GM21381 (cell line): ENCODE data around the gene PGAP6.
"Not testable (repeated sequence)": the region's sequence is repeated elsewhere in the genome, so short reads cannot be mapped to it uniquely, and the experiment has no call there.

Source experiments
- ATAC-seq: cut with Tn5 transposase; IDR thresholded peaks from one replicate; pipeline ENCODE4 v1.9.1; 2021; ENCODE audit warnings: mild to moderate bottlenecking, moderate library complexity; ENCODE audit not compliant: unreplicated experiment

PGAP6 gene

GRCh38 chr16:379961-380761, 1.6 kb downstream of the PGAP6 start:
- no peak for ATAC-seq

- ATAC-seq: no peak
Observed at GRCh38 chr16:379183-379960, 2.4 kb downstream of the PGAP6 start.

- ATAC-seq: no peak
Observed at GRCh38 chr16:378821-379182, 3.0 kb downstream of the PGAP6 start.

- not testable (repeated sequence) for ATAC-seq
Observed at GRCh38 chr16:378113-378820, 3.5 kb downstream of the PGAP6 start.

- no peak for ATAC-seq
Observed at GRCh38 chr16:377419-377951, 4.3 kb downstream of the PGAP6 start.

GRCh38 chr16:376817-377418, 4.9 kb downstream of the PGAP6 start:
- ATAC-seq: no peak

GRCh38 chr16:375927-376816, 5.6 kb downstream of the PGAP6 start:
- no peak for ATAC-seq

GRCh38 chr16:375212-375611, 6.6 kb downstream of the PGAP6 start:
- no peak for ATAC-seq

GRCh38 chr16:374616-374926, 7.2 kb downstream of the PGAP6 start:
- ATAC-seq: no peak

- ATAC-seq: no peak
Observed at GRCh38 chr16:373848-374615, 7.7 kb downstream of the PGAP6 start.

- ATAC-seq: no peak
Observed at GRCh38 chr16:373020-373598, 8.7 kb downstream of the PGAP6 start.

- no peak for ATAC-seq
Observed at GRCh38 chr16:372302-372983, 9.3 kb downstream of the PGAP6 start.

- no peak for ATAC-seq
Observed at GRCh38 chr16:371515-372301, 10.1 kb downstream of the PGAP6 start.

GRCh38 chr16:370979-371514, 10.7 kb downstream of the PGAP6 start:
- ATAC-seq: no peak

- ATAC-seq: peak; percentile 69
Observed at GRCh38 chr16:370443-370842, 11.3 kb downstream of the PGAP6 start, which contains the start of gene MRPL28. TSS of gene MRPL28 (minus strand) at chr16:370538. CDS start at chr16:370218, 320 bp downstream.

- no peak for ATAC-seq
Observed at GRCh38 chr16:369866-370436, 11.8 kb downstream of the PGAP6 start.

- ATAC-seq: no peak
Observed at GRCh38 chr16:369275-369865, 12.4 kb downstream of the PGAP6 start.
